HG03097 (cell line): ENCODE data around the gene EHMT2.
"Not testable (repeated sequence)": the region's sequence is repeated elsewhere in the genome, so short reads cannot be mapped to it uniquely, and the experiment has no call there.

Experiments used
- ATAC-seq: cut with Tn5 transposase; IDR thresholded peaks from one replicate; pipeline ENCODE4 v1.9.1; 2021; ENCODE audit not compliant: unreplicated experiment, low FRiP score

Gene EHMT2

GRCh38 chr6:31915756-31916155 lies 18.3 kb upstream of the EHMT2 start:
- ATAC-seq: no peak

- ATAC-seq: no peak
Measured at GRCh38 chr6:31915351-31915750, 17.9 kb upstream of the EHMT2 start.

- ATAC-seq: no peak
Measured at GRCh38 chr6:31911826-31912585, 14.5 kb upstream of the EHMT2 start.

- not testable (repeated sequence) for ATAC-seq
Measured at GRCh38 chr6:31909298-31909697, 11.8 kb upstream of the EHMT2 start.

GRCh38 chr6:31908791-31909190 lies 11.3 kb upstream of the EHMT2 start:
- ATAC-seq: no peak

- not testable (repeated sequence) for ATAC-seq
Measured at GRCh38 chr6:31908255-31908654, 10.8 kb upstream of the EHMT2 start.

GRCh38 chr6:31907158-31907813 lies 9.8 kb upstream of the EHMT2 start:
- ATAC-seq: no peak

- not testable (repeated sequence) for ATAC-seq
Measured at GRCh38 chr6:31906727-31907126, 9.2 kb upstream of the EHMT2 start.

- no peak for ATAC-seq
Measured at GRCh38 chr6:31906122-31906521, 8.6 kb upstream of the EHMT2 start.

- ATAC-seq: no peak
Measured at GRCh38 chr6:31905041-31905440, 7.5 kb upstream of the EHMT2 start.

GRCh38 chr6:31903957-31904356 lies 6.5 kb upstream of the EHMT2 start:
- ATAC-seq: no peak

- no peak for ATAC-seq
Measured at GRCh38 chr6:31901953-31902643, 4.6 kb upstream of the EHMT2 start, which contains the start of gene ZBTB12. TSS of gene ZBTB12 (minus strand) at chr6:31902086. CDS start at chr6:31901305, 781 bp downstream.

- ATAC-seq: no peak
Measured at GRCh38 chr6:31901415-31901952, 4.0 kb upstream of the EHMT2 start.

- no peak for ATAC-seq
Measured at GRCh38 chr6:31900917-31901414, 3.5 kb upstream of the EHMT2 start.

GRCh38 chr6:31899882-31900722 lies 2.6 kb upstream of the EHMT2 start:
- ATAC-seq: no peak

- no peak for ATAC-seq
Measured at GRCh38 chr6:31899215-31899614, 1.7 kb upstream of the EHMT2 start.

GRCh38 chr6:31898383-31899011 lies 999 bp upstream of the EHMT2 start:
- ATAC-seq: no peak

GRCh38 chr6:31896856-31897611 lies 464 bp downstream of the EHMT2 start:
- no peak for ATAC-seq

GRCh38 chr6:31896493-31896855 lies 1.0 kb downstream of the EHMT2 start:
- no peak for ATAC-seq
